GM19025 (cell line): ENCODE results near the gene FREM1.

ENCODE experiments used
- ATAC-seq: cut with Tn5 transposase; IDR thresholded peaks from one replicate; pipeline ENCODE4 v1.9.1; 2021; ENCODE audit warnings: mild to moderate bottlenecking, low read depth, moderate library complexity; ENCODE audit not compliant: unreplicated experiment

FREM1 gene

GRCh38 chr9:14913366-14913765, 3.1 kb upstream of the FREM1 start:
- no peak for ATAC-seq

- ATAC-seq, result no peak
Observed at GRCh38 chr9:14912859-14913258, 2.6 kb upstream of the FREM1 start.

GRCh38 chr9:14911046-14911445, 818 bp upstream of the FREM1 start:
- no peak for ATAC-seq

GRCh38 chr9:14909601-14909960, 647 bp downstream of the FREM1 start:
- no peak for ATAC-seq

GRCh38 chr9:14909181-14909580, 1.0 kb downstream of the FREM1 start:
- no peak for ATAC-seq

- no peak for ATAC-seq
Observed at GRCh38 chr9:14908295-14909180, 1.7 kb downstream of the FREM1 start.

GRCh38 chr9:14907696-14908095, 2.5 kb downstream of the FREM1 start:
- ATAC-seq, result no peak

- ATAC-seq, result no peak
Observed at GRCh38 chr9:14907360-14907685, 2.9 kb downstream of the FREM1 start.

- ATAC-seq, result no peak
Observed at GRCh38 chr9:14906644-14907359, 3.4 kb downstream of the FREM1 start.

GRCh38 chr9:14906000-14906399, 4.2 kb downstream of the FREM1 start:
- no peak for ATAC-seq

- no peak for ATAC-seq
Observed at GRCh38 chr9:14903040-14903439, 7.2 kb downstream of the FREM1 start.

GRCh38 chr9:14902561-14902960, 7.7 kb downstream of the FREM1 start:
- no peak for ATAC-seq

GRCh38 chr9:14899815-14900193, 10.4 kb downstream of the FREM1 start:
- ATAC-seq, result no peak

- ATAC-seq, result no peak
Observed at GRCh38 chr9:14899042-14899814, 11.0 kb downstream of the FREM1 start.

GRCh38 chr9:14895806-14896205, 14.4 kb downstream of the FREM1 start:
- no peak for ATAC-seq

GRCh38 chr9:14893280-14893679, 16.9 kb downstream of the FREM1 start:
- ATAC-seq, result no peak

GRCh38 chr9:14891332-14891731, 18.9 kb downstream of the FREM1 start:
- no peak for ATAC-seq

GRCh38 chr9:14889451-14889850, 20.8 kb downstream of the FREM1 start:
- no peak for ATAC-seq

GRCh38 chr9:14888875-14889274, 21.4 kb downstream of the FREM1 start:
- no peak for ATAC-seq

- ATAC-seq, result no peak
Observed at GRCh38 chr9:14888272-14888671, 22.0 kb downstream of the FREM1 start.

GRCh38 chr9:14887149-14887548, 23.1 kb downstream of the FREM1 start:
- ATAC-seq, result no peak
